WTC11 (cell line): ENCODE data around the gene ALK.

Source experiments
- CREB1 ChIP-seq: sonication (generic); formaldehyde crosslinking; IDR thresholded peaks from 2 replicates; pipeline ENCODE4 v1.8.0; 2023; ENCODE audit warnings: mild to moderate bottlenecking, missing genetic modification reagents
- CREM ChIP-seq: sonication (generic); formaldehyde crosslinking; IDR thresholded peaks from 2 replicates; pipeline ENCODE4 v1.8.1; 2022; ENCODE audit warnings: mild to moderate bottlenecking, missing genetic modification reagents, moderate library complexity
- GRHL2 ChIP-seq: fragments of 250-450 bp; sonication (Bioruptor Pico); IDR thresholded peaks from 2 replicates; pipeline ENCODE4 v1.8.0; 2022; ENCODE audit warnings: mild to moderate bottlenecking, moderate library complexity; ENCODE audit not compliant: insufficient replicate concordance, severe bottlenecking
- NR2C2 ChIP-seq: sonication (generic); formaldehyde crosslinking; IDR thresholded peaks from 2 replicates; pipeline ENCODE4 v1.8.0; 2022; ENCODE audit warnings: mild to moderate bottlenecking, missing genetic modification reagents
- RELA ChIP-seq: sonication (generic); formaldehyde crosslinking; IDR thresholded peaks from 2 replicates; pipeline ENCODE4 v1.8.1; 2022; ENCODE audit warnings: missing genetic modification reagents, mild to moderate bottlenecking, borderline replicate concordance
- SP1 ChIP-seq: sonication (generic); formaldehyde crosslinking; conservative IDR thresholded peaks from 2 replicates; pipeline ENCODE4 v1.8.1; 2022; ENCODE audit warnings: missing genetic modification reagents
- ZBTB21 ChIP-seq: sonication (generic); formaldehyde crosslinking; IDR thresholded peaks from 2 replicates; pipeline ENCODE4 v1.8.1; 2023; ENCODE audit warnings: mild to moderate bottlenecking, missing genetic modification reagents, borderline replicate concordance
- ZNF317 ChIP-seq: sonication (generic); formaldehyde crosslinking; IDR thresholded peaks from 2 replicates; pipeline ENCODE4 v1.8.1; 2023; ENCODE audit warnings: low read depth, mild to moderate bottlenecking, moderate library complexity, missing genetic modification reagents, borderline replicate concordance
- ZSCAN18 ChIP-seq: fragments of 250-450 bp; sonication (Bioruptor Pico); IDR thresholded peaks from 2 replicates; pipeline ENCODE4 v2.1.2; 2022; ENCODE audit warnings: mild to moderate bottlenecking, moderate library complexity
- TF ChIP-seq, protein P1 (sequence below): fragments of 200-600 bp; IDR thresholded peaks from 2 replicates; pipeline ENCODE4 v1.8.0; 2022; ENCODE audit warnings: antibody characterized with exemption

DNA sequence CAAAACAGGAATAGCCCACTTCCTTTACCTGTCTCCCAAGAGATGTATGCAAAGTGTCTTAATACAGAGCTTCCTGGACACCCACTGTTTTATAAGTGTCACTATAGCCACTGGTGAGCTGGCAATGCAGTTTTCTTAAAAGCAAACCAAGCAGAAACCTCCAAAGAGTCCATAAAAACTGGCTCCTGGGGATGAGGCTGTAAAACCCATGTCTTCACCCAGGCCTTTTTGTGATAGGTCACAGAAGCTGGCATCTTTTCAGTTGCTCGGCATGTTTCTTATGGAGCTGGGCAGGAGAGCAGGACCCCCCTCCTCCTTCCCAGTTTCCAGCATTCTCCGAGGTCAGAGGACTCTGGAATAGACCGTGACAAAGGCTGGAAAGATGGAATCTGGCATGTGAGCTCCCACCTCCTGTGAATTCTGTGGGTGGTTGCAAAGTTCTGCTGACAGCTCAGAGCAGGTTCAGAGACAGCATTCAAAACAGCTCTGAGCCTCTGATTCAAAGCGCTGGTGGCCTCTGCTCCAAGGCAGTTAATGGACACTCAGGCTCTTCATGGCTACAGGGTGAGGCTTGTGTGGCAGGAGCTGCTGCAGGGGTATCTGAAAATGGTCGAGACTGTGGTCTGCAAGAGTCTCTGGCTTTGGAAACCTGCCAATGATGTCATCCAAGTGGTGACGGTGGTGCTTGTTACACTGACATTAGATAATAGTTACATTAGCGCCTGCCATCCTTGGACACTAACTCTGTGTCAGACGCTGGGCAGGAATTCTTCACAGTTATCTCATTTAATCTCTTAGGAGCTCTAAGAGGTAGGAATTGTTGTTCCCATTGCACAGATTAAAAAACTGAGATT lies 522.8 kb downstream of the ALK start:
- TF ChIP-seq, protein P1, sequence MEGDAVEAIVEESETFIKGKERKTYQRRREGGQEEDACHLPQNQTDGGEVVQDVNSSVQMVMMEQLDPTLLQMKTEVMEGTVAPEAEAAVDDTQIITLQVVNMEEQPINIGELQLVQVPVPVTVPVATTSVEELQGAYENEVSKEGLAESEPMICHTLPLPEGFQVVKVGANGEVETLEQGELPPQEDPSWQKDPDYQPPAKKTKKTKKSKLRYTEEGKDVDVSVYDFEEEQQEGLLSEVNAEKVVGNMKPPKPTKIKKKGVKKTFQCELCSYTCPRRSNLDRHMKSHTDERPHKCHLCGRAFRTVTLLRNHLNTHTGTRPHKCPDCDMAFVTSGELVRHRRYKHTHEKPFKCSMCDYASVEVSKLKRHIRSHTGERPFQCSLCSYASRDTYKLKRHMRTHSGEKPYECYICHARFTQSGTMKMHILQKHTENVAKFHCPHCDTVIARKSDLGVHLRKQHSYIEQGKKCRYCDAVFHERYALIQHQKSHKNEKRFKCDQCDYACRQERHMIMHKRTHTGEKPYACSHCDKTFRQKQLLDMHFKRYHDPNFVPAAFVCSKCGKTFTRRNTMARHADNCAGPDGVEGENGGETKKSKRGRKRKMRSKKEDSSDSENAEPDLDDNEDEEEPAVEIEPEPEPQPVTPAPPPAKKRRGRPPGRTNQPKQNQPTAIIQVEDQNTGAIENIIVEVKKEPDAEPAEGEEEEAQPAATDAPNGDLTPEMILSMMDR, result no peak
- TF ChIP-seq NR2C2 (no peak), GRHL2 (no peak), CREM (no peak), ZBTB21 (CRISPR knock-in tag) (no peak), SP1 (no peak), ZNF317 (CRISPR knock-in tag) (no peak), ZSCAN18 (CRISPR knock-in tag) (no peak), RELA (CRISPR knock-in tag) (no peak), CREB1 (CRISPR knock-in tag) (no peak)
